Endothelial cell of umbilical vein (primary cell): Measurements from ENCODE around the gene VSTM2B. TPM values are rescaled to one million over a fixed set of nuclear protein-coding genes. Genes with fewer than 3 reads are reported as not detected.

Source experiments
- BruUV-seq: library from RNA; stranded (reverse); fragments of 400-500 nt; replicated peaks from 2 replicates; lab custom pipeline; 2021; lab: Mats Ljungman, UMichigan
- CTCF ChIA-PET: fragments of 300-600, 350-600 bp; sonication (Branson Sonifier 250); formaldehyde crosslinking; loops from one replicate; lab custom pipeline; 2021; ENCODE audit warnings: antibody characterized with exemption, inconsistent platforms; lab: Charles Lee
- POLR2A ChIA-PET: fragments of 300-600, 350-600 bp; sonication (Branson Sonifier 250); formaldehyde crosslinking; loops from one replicate; lab custom pipeline; 2021; ENCODE audit warnings: antibody characterized with exemption, inconsistent platforms; lab: Charles Lee
- DNase-seq: peaks from one replicate; pipeline ENCODE4 v3.0.0-alpha.2; 2011; ENCODE audit warnings: low read depth, low spot score
- FAIRE-seq: peaks from 2 replicates; lab custom pipeline; 2011; peaks lifted over from hg19 to GRCh38; lab: Jason Lieb, UNC
- H2AFZ ChIP-seq: 2 replicates; pipeline ENCODE4 v1.6.0; 2012; ENCODE audit warnings: low read depth, low read length, control low read depth, inconsistent platforms
- H3K27ac ChIP-seq: 2 replicates; pipeline ENCODE4 v1.5.1; 2011; ENCODE audit warnings: low read depth, mild to moderate bottlenecking, control low read depth, low read length, moderate library complexity; ENCODE audit not compliant: insufficient read depth
- H3K27me3 ChIP-seq, 2 experiments: 2 replicates each; pipeline versions ENCODE4 v1.6.0 to v1.6.1; 2011; ENCODE audit warnings: low read length in 2 of 2, mixed read lengths in 1 of 2; ENCODE audit not compliant: control insufficient read depth in 2 of 2, insufficient read depth in 2 of 2
- H3K36me3 ChIP-seq, 2 experiments: 2 replicates in 1 of 2; 3 replicates in 1 of 2; pipeline ENCODE4 v1.5.1; 2011; ENCODE audit warnings: low read length in 2 of 2, mild to moderate bottlenecking in 1 of 2, moderate library complexity in 1 of 2; ENCODE audit not compliant: control insufficient read depth in 2 of 2, insufficient read depth in 2 of 2; ENCODE audit errors: extremely low read depth in 1 of 2
- H3K4me1 ChIP-seq: 3 replicates; pipeline ENCODE4 v1.5.1; 2011; ENCODE audit warnings: mild to moderate bottlenecking, low read length; ENCODE audit not compliant: control insufficient read depth, insufficient read depth; ENCODE audit errors: extremely low read depth
- H3K4me2 ChIP-seq: 2 replicates; pipeline ENCODE4 v1.6.1; 2011; ENCODE audit warnings: low read length, control low read depth, mixed read lengths; ENCODE audit not compliant: insufficient read depth
- H3K4me3 ChIP-seq, 3 experiments: fragments of 200-600 bp in 1 of 3; sonication (generic), shearing (Covaris generic) in 1 of 3; replicated peaks in 1 of 3; 2 replicates each; pipeline ENCODE4 v1.5.1; 2011 to 2016; ENCODE audit warnings: control low read depth in 3 of 3, low read length in 3 of 3, mild to moderate bottlenecking in 2 of 3, inconsistent platforms in 1 of 3, low read depth in 1 of 3, moderate library complexity in 1 of 3; ENCODE audit not compliant: insufficient read depth in 1 of 3
- H3K79me2 ChIP-seq: 2 replicates; pipeline ENCODE4 v1.6.0; 2012; ENCODE audit warnings: low read length, inconsistent platforms; ENCODE audit not compliant: control insufficient read depth, insufficient read depth
- H3K9ac ChIP-seq: replicated peaks from 2 replicates; pipeline ENCODE3; 2011; ENCODE audit warnings: low read length, control low read depth; ENCODE audit not compliant: insufficient read depth; ENCODE audit errors: extremely low read depth
- H3K9me1 ChIP-seq: replicated peaks from 3 replicates; pipeline ENCODE4 v1.6.0; 2011; ENCODE audit warnings: mild to moderate bottlenecking, low read length; ENCODE audit not compliant: control insufficient read depth, insufficient read depth; ENCODE audit errors: extremely low read depth
- H3K9me3 ChIP-seq: replicated peaks from 2 replicates; pipeline ENCODE4 v1.5.1; 2012; ENCODE audit warnings: low read length, inconsistent platforms; ENCODE audit not compliant: control insufficient read depth, insufficient read depth
- H4K20me1 ChIP-seq: replicated peaks from 2 replicates; pipeline ENCODE3; 2011; ENCODE audit warnings: mild to moderate bottlenecking, low read length; ENCODE audit not compliant: control insufficient read depth, insufficient read depth; ENCODE audit errors: extremely low read depth
- EZH2 ChIP-seq: IDR thresholded peaks from 2 replicates; pipeline ENCODE4 v1.6.1; 2012; ENCODE audit warnings: borderline replicate concordance, low read depth, mild to moderate bottlenecking, moderate library complexity, low read length, inconsistent platforms; ENCODE audit not compliant: severe bottlenecking
- FOS ChIP-seq: IDR thresholded peaks from 2 replicates; pipeline ENCODE4 v1.6.1; 2011; ENCODE audit warnings: mild to moderate bottlenecking, low read length, moderate library complexity, borderline replicate concordance; ENCODE audit not compliant: insufficient read depth
- GATA2 ChIP-seq: IDR thresholded peaks from 2 replicates; pipeline ENCODE4 v1.7.0; 2011; ENCODE audit warnings: low read depth, mild to moderate bottlenecking, moderate library complexity, mixed read lengths, low read length; ENCODE audit not compliant: insufficient read length, insufficient read depth
- JUN ChIP-seq: IDR thresholded peaks from 2 replicates; pipeline ENCODE4 v1.6.1; 2011; ENCODE audit warnings: borderline replicate concordance, low read depth; ENCODE audit not compliant: insufficient read length, insufficient read depth
- MYC ChIP-seq: IDR thresholded peaks from one replicate; pipeline ENCODE4 v1.6.1; 2011; ENCODE audit warnings: mild to moderate bottlenecking, low read depth, low read length
- POLR2A ChIP-seq: IDR thresholded peaks from 2 replicates; pipeline ENCODE4 v1.6.1; 2012; ENCODE audit warnings: low read depth, mild to moderate bottlenecking, control low read depth, low read length
- POLR2AphosphoS5 ChIP-seq: IDR thresholded peaks from 2 replicates; pipeline ENCODE4 v1.6.1; 2012; ENCODE audit warnings: low read depth, mild to moderate bottlenecking, control low read depth, low read length, moderate library complexity; ENCODE audit not compliant: insufficient read depth
- dilution Hi-C: fragments of 300-500 bp; cut with MboI; formaldehyde crosslinking; loops from one replicate; pipeline ENCODE4 v1.15.0; 2019; ENCODE audit warnings: low sequenced_read_pairs; ENCODE audit not compliant: extremely low pct_ligation_motif_present
- intact Hi-C: fragments of 100-400 bp; cut with micrococcal nuclease; formaldehyde crosslinking; loops from one replicate; pipeline ENCODE4 v1.10.0; 2022
- polyA plus RNA-seq, 4 experiments: library from polyadenylated mRNA; depleted of rRNA in 3 of 4; stranded (reverse) in 3 of 4; unstranded in 1 of 4; fragments of >200 nt; gene quantifications; 2 replicates each; pipeline versions ENCODE4 v1.2.1 to v1.2.3, GENCODE V29; 2011 to 2012; ENCODE audit warnings: missing spikeins in 1 of 4
- total RNA-seq: library from RNA; stranded (reverse); gene quantifications from 2 replicates; pipeline ENCODE4 v1.2.3, GENCODE V29; 2021
- TF ChIP-seq, protein P1 (sequence below), 2 donors: IDR thresholded peaks; 1 replicate in 1 of 2; 2 replicates in 1 of 2; pipeline ENCODE4 v1.5.1; 2011; ENCODE audit warnings: low read length in 2 of 2, mild to moderate bottlenecking in 2 of 2, moderate library complexity in 2 of 2, control low read depth in 1 of 2, inconsistent platforms in 1 of 2, low read depth in 1 of 2; ENCODE audit not compliant: insufficient read depth in 1 of 2; ENCODE audit errors: extremely low read depth in 1 of 2
- TF ChIP-seq, protein P2 (sequence below): IDR thresholded peaks from 2 replicates; pipeline ENCODE4 v1.6.1; 2011; ENCODE audit not compliant: insufficient read depth, insufficient read length

Gene VSTM2B
- total and polyA plus RNA-seq, 2 donors (not counting 3 experiments of a cell fraction or from before 2014, with no cell fraction given): not detected

DNA sequence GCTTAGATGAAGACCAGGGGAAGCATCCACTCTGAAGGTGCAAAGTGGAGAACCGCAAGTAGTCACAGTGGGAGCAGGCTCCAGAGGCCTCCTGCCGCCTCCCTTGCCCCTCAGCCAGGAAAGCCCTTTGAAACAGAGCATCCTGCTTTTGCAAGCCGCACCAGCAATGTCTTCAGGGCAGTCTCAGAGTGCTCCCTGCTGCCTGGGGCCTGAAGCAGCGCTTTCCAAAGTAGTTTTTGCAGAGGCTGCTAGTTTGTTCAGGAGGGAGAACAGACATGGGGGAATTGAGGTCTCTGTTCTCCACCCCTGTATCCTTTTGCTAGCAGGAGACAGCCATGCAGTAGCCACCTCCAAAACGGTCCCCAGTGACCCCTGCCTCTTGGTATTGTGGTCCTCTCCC is 64.5 kb downstream of the VSTM2B start:
- Histone ChIP-seq H3K9ac (no peak overlapping the region), H2AFZ (no peak overlapping the region), H3K9me3 (no peaks in the 10 kb centered on the region), H3K9me1 (no peaks in the 10 kb centered on the region), H3K4me3 (no peak overlapping the region), H3K27me3 (no peaks in the 10 kb centered on the region), H3K4me1 (no peaks in the 10 kb centered on the region), H3K36me3 (no peaks in the 10 kb centered on the region), H3K79me2 (no peaks in the 10 kb centered on the region), H3K27ac (no peak overlapping the region), H3K4me2 (no peak overlapping the region), H4K20me1 (no peaks in the 10 kb centered on the region)
- no TSS peak for BruUV-seq
- TF ChIP-seq GATA2 (no peak), EZH2 (no peak), POLR2A (no peak), POLR2AphosphoS5 (no peak), JUN (no peak), MYC (no peak), FOS (no peak)
- TF ChIP-seq, protein P1, sequence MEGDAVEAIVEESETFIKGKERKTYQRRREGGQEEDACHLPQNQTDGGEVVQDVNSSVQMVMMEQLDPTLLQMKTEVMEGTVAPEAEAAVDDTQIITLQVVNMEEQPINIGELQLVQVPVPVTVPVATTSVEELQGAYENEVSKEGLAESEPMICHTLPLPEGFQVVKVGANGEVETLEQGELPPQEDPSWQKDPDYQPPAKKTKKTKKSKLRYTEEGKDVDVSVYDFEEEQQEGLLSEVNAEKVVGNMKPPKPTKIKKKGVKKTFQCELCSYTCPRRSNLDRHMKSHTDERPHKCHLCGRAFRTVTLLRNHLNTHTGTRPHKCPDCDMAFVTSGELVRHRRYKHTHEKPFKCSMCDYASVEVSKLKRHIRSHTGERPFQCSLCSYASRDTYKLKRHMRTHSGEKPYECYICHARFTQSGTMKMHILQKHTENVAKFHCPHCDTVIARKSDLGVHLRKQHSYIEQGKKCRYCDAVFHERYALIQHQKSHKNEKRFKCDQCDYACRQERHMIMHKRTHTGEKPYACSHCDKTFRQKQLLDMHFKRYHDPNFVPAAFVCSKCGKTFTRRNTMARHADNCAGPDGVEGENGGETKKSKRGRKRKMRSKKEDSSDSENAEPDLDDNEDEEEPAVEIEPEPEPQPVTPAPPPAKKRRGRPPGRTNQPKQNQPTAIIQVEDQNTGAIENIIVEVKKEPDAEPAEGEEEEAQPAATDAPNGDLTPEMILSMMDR (IDR thresholded peaks at IDR 0.05; ENCODE audit: extremely low read depth in 1 of 2, insufficient read depth in 1 of 2, low read depth in 1 of 2, low read length in 2 of 2): no peak
- TF ChIP-seq, protein P2, sequence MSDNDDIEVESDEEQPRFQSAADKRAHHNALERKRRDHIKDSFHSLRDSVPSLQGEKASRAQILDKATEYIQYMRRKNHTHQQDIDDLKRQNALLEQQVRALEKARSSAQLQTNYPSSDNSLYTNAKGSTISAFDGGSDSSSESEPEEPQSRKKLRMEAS: no peak
- DNase-seq (no peak), FAIRE-seq (no peak)
- POLR2A ChIA-PET: no interaction called here
- CTCF ChIA-PET: no interaction called here
- dilution Hi-C loops: no loop called here
- intact Hi-C loops: no loop called here
